HUES6 (cell line): Measurements from ENCODE around the gene GMIP.
A peak's percentile ranks its signal among the peaks of the same experiment; 100 is the strongest.
"Not testable (repeated sequence)": the region's sequence is repeated elsewhere in the genome, so short reads cannot be mapped to it uniquely, and the experiment has no call there.

Source experiments
- H3K27ac ChIP-seq: 2 replicates; pipeline ENCODE4 v1.7.0; 2013; ENCODE audit warnings: low read depth, mild to moderate bottlenecking, low read length, inconsistent platforms
- H3K27me3 ChIP-seq: 2 replicates; pipeline ENCODE4 v1.6.1; 2013; ENCODE audit warnings: low read length; ENCODE audit not compliant: control insufficient read depth, insufficient read depth
- H3K36me3 ChIP-seq: 2 replicates; pipeline ENCODE4 v1.6.1; 2013; ENCODE audit warnings: low read length; ENCODE audit not compliant: control insufficient read depth, insufficient read depth
- H3K4me1 ChIP-seq: 2 replicates; pipeline ENCODE4 v1.6.1; 2013; ENCODE audit warnings: low read length; ENCODE audit not compliant: control insufficient read depth, insufficient read depth
- H3K4me3 ChIP-seq: 2 replicates; pipeline ENCODE4 v1.5.1; 2013; ENCODE audit warnings: low read depth, low read length
- H3K9ac ChIP-seq: one replicate; pipeline ENCODE4 v1.6.1; 2013; ENCODE audit warnings: mild to moderate bottlenecking, low read length
- H3K9me3 ChIP-seq: 2 replicates; pipeline ENCODE4 v1.6.1; 2013; ENCODE audit warnings: low read depth, low read length; ENCODE audit not compliant: control insufficient read depth, insufficient read depth

GMIP gene

DNA sequence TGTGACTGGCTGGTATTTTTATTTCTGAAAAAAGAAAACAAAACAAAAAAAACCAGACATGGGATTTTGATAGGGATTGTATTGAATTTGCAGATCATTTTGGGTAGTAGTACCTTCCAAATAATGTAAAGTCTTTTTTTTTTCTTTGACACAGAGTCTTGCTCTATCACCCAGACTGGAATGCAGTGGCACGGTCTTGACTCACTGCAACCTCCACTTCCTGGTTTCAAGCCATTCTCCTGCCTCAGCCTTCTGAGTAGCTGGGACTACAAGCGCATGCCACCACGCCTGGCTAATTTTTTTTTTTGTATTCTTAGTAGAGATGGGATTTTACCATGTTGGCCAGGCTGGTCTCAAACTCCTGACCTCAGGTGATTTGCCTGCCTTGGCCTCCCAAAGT is 29.4 kb upstream of the GMIP start:
- peaks cover 39% of the 10 kb centered on the region for H3K36me3 ChIP-seq
- no peak overlapping the region for H3K4me3 ChIP-seq
- H3K9me3 ChIP-seq = peaks cover 6% of the 10 kb centered on the region; the same call in 1 of the 2 replicates
- H3K9ac ChIP-seq = no peak overlapping the region
- H3K27me3 ChIP-seq = no peaks in the 10 kb centered on the region
- H3K4me1 ChIP-seq = peaks cover 12% of the 10 kb centered on the region
- H3K27ac ChIP-seq = no peak overlapping the region

DNA sequence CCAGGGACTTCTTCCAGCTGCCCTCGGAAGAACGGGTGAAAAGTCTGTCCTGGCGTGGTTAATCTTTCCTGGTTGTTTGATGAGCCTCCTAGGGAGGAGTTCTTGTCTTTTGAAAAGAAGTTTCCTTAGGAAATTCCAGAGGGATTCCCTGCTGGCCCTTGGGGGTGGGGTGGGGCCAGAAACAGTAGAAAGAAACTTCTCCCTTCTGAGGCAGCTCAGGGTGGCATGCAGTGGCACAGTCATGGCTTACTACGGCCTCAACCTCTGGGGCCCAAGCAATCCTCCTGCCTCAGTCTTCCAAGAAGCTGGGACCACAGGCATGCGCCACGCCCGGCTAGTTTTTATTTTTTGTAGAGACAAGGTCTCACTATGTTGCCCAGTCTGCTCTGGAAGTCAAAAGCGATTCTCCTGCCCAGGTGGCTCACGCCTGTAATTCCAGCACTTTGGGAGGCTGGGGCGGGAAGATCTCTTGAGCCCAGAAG is 26.7 kb upstream of the GMIP start:
- H3K9ac ChIP-seq = peak overlapping the region; percentile 84

DNA sequence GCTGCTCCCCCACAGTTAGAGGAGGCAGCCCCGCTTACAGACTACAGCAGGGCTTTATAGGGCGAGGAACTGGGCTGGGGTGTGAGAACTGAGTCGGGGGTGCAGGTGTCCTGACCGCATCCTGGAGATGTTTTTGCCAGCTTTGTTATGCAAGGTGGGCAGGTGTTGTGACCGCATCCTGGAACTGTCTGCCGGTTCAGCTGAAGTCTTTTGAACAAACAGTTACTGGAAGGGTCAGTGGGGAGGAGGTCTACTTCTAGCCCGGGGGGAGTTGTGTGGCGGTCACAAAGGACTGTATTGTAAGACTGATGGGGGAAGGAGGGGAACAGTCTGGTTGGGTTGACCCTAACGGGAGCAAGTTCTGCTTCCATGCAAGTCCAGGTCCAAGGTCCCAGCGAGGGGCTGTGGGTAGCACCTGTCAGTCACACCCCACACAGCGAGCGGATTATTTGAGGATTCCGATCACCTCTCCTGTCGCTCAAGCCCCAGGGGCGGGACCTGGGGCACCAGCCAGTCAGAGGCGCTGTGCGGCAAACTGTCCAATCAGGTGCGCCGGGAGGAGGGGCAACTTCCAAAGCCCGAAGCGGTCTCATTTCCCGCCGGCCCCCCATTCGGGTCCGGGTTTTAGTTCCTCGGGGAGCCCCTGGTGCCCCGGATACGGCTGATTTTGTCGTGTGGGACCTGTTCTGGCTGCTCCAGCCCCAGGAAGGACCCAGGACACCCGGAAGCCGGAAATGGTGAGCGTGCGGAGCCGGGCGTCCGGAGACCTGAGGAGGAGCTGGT is 25.0 kb upstream of the GMIP start, which contains the start of gene ZNF101:
Gene ZNF101, plus strand, starts transcription at position 610 of the 783 bp plus-strand sequence. Its CDS starts 125 bp downstream, at position 735.
- peak within 1 kb of the TSS; percentile 72 for H3K4me3 ChIP-seq
- H3K27me3 ChIP-seq = no peaks in the 10 kb centered on the region
- H3K4me1 ChIP-seq = peaks cover 12% of the 10 kb centered on the region
- no peaks in the 10 kb centered on the region; the same call in 1 of the 2 replicates for H3K9me3 ChIP-seq
- H3K9ac ChIP-seq = peak within 1 kb of the TSS; percentile 84
- H3K27ac ChIP-seq = peak within 1 kb of the TSS; percentile 64; the same call in 1 of the 2 replicates
- H3K36me3 ChIP-seq = peaks cover 9% of the 10 kb centered on the region

More for the DNA sequence above, 26.7 kb upstream of the GMIP start:
- H3K9me3 ChIP-seq = no peaks in the 10 kb centered on the region; the same call in 1 of the 2 replicates
- no peaks in the 10 kb centered on the region for H3K27me3 ChIP-seq
- peaks cover 16% of the 10 kb centered on the region for H3K36me3 ChIP-seq
- peak overlapping the region; percentile 47; the same call in 1 of the 2 replicates for H3K27ac ChIP-seq
- peak overlapping the region; percentile 72 for H3K4me3 ChIP-seq
- H3K4me1 ChIP-seq = peaks cover 12% of the 10 kb centered on the region

DNA sequence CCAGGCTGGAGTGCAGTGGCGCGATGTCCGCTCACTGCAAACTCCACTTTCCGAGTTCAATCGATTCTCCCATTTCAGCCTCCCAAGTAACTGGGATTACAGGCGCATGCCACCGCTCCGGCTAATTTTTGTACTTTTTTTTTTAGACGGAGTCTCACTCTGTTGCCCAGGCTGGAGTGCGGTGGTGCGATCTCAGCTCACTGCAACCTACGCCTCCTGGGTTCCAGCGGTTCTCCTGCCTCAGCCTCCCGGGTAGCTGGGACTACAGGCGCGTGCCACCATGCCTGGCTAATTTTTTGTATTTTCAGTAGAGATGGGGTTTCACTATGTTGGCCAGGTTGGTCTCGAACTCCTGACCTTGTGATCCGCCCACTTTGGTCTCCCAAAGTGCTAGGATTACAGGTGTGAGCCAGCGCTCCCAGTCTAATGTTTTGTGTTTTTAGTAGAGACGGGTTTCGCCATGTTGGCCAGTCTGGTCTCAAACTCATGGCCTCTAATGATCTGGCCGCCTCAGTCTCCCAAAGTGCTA is 22.0 kb upstream of the GMIP start:
- Histone ChIP-seq H3K4me1 (peaks cover 21% of the 10 kb centered on the region), H3K36me3 (peaks cover 11% of the 10 kb centered on the region; the same call in 1 of the 2 replicates)
- H3K27ac ChIP-seq, H3K9me3 ChIP-seq, H3K27me3 ChIP-seq, H3K9ac ChIP-seq, H3K4me3 ChIP-seq: not testable (repeated sequence)

DNA sequence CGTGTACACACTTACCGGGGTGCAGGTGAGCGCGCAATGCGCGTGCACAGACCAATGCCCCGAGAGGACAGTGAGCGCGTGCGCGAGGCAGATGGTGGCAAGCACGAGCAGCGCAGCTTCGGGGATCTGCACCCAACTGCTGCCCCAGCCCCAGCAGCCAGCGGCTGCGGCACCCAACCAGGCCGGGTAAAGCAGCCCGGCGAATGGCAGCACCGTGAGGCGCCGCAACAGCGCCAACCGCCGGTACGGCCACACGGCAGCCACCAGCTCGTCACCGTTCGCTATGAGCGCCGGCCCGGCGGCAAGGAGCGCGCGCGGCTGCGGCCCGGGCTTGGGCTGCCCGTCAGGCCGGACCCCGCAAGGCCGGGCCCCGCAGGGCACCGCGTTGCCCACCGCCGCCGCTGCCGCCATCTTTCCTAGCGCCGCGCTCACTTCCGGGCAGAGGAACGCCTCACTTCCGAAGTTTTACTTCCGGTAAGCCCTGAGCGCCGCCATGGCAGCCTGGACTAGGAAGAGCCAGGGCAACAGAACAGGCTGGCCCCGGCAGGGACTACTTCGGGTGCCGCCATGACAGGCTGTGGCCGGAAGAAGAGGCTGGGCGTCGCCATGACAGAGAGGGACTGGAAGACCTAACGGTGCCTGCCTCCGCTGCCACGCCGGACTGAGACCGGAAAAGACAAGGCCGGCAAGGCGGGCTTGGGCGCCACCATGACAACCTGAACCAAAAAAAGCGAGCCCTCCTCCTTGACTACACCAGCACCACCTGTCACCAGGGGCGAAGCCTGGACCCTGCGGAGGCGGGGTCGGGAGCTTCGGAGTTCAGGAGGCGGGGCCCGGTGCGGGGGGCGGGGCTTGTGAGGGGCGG is 20.0 kb upstream of the GMIP start, which contains the start of gene ATP13A1:
Gene ATP13A1, minus strand, starts transcription at position 421 of the 865 bp plus-strand sequence. Its CDS starts 10 bp downstream, at position 411.
- H3K4me3 ChIP-seq = peak within 1 kb of the TSS; percentile 92
- H3K4me1 ChIP-seq = peaks cover 17% of the 10 kb centered on the region
- peak within 1 kb of the TSS; percentile 95 for H3K9ac ChIP-seq
- no peaks in the 10 kb centered on the region for H3K27me3 ChIP-seq
- H3K27ac ChIP-seq = peak within 1 kb of the TSS; percentile 64; the same call in 1 of the 2 replicates
- H3K9me3 ChIP-seq = no peaks in the 10 kb centered on the region
- H3K36me3 ChIP-seq = peaks cover 26% of the 10 kb centered on the region

DNA sequence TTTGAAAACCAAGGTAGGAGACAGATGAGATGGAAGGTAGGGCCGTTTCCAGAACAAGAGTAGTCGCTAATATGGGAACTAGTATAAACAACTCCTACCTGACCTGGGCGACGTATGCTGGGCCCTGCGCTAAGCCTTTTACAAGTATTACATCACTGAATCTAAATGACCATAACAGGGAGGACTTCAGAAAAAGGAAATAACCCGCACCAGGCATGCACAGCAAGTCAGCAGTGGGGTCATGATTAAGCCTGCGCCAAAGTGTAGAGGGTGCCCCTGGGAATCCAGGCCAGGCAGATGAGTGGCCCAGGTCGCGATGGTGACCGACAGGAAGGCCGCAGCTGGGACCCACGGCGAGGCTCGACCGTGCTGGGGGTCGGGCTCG is 19.4 kb upstream of the GMIP start:
- Histone ChIP-seq H3K9me3 (no peaks in the 10 kb centered on the region), H3K9ac (peak overlapping the region; percentile 95), H3K4me3 (peak overlapping the region; percentile 92), H3K27me3 (no peaks in the 10 kb centered on the region), H3K4me1 (peaks cover 12% of the 10 kb centered on the region), H3K36me3 (peaks cover 32% of the 10 kb centered on the region), H3K27ac (peak overlapping the region; percentile 64; the same call in 1 of the 2 replicates)

DNA sequence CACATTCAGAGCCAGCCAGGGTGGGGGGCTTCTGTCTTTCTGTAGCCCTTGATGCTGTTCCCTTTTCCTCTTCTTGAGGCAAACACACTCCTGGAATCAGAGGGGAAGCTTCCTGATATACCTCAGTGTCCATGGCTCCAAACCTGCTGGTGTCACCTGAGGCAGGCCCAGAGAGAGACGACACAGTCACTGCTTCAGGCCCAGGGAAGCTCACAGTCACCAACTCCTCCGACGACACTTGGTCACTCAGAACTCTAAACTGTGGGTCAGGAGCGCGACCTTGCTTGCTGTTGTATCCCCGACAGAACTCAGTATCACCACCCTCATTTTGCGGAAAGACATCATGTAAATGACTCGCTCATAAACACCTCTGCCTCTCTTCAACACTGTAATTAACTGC is 18.9 kb upstream of the GMIP start:
- no peak overlapping the region for H3K27ac ChIP-seq

DNA sequence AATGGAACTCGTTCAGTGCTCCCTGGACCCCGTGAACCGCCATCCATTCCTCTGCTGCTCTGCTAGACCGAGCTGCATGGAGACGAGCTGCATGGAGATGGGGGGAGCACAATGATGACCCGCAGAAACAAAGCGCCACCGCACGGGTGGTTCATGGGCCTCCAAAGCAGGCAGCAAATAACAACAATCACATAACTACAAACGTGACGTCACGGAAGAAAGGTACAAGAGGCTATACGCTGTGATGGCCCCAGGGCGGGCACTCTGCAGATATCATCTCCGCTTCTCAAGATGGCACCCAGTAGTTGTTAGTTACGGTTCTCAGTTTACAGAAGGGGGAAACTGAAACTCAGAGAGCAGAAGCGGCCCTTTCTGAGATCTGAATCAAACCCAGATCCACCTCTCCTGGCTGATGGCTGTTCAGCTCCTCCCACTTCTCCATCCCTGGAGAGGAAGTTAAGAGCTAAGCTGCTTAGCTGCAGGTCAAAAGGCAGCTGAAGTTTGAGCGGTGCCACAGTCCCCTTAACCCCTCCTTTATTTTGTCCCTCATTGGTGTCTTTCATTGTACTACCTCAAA is 18.3 kb upstream of the GMIP start:
- Histone ChIP-seq H3K9ac (peak overlapping the region; percentile 95), H3K27ac (no peak overlapping the region), H3K4me1 (peaks cover 12% of the 10 kb centered on the region), H3K4me3 (peak overlapping the region; percentile 92), H3K27me3 (no peaks in the 10 kb centered on the region), H3K36me3 (peaks cover 43% of the 10 kb centered on the region), H3K9me3 (no peaks in the 10 kb centered on the region)

More for the DNA sequence above, 18.9 kb upstream of the GMIP start:
- Histone ChIP-seq H3K9me3 (no peaks in the 10 kb centered on the region), H3K4me3 (peak overlapping the region; percentile 92), H3K4me1 (peaks cover 12% of the 10 kb centered on the region), H3K9ac (peak overlapping the region; percentile 95), H3K27me3 (no peaks in the 10 kb centered on the region), H3K36me3 (peaks cover 38% of the 10 kb centered on the region)

DNA sequence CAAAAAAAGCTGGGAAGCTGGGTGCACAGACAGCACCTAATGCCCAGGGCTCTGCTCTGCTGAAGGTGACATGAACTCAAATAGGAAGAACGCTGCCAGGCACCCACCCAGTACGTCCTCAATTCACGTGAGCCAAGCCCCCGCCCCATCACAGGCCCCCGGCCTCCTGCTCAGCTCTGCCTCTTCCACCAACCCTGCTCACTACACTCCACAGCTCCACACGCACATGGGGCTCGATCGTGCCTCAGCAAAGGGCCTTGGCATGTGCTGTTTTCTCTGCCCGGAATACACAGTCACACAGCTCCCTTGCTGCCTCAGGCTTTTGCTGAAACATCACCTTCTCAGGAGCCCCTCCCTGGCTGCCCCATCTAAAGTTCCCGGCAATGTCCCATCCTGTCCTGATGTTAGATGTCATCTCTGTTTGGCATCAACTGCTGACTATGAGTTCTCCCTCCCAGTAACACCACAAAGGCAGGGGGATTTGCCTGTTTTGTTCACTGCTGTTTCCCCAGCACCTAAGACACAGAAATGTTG is 17.8 kb upstream of the GMIP start:
- H3K4me3 ChIP-seq = 0 out of 2 replicates have a peak overlapping the region, but pooled peaks have one; percentile 92
- H3K27me3 ChIP-seq = no peaks in the 10 kb centered on the region
- peaks cover 49% of the 10 kb centered on the region for H3K36me3 ChIP-seq
- H3K9me3 ChIP-seq = no peaks in the 10 kb centered on the region
- H3K4me1 ChIP-seq = peaks cover 12% of the 10 kb centered on the region
- H3K9ac ChIP-seq = peak overlapping the region; percentile 21
- no peak overlapping the region for H3K27ac ChIP-seq

DNA sequence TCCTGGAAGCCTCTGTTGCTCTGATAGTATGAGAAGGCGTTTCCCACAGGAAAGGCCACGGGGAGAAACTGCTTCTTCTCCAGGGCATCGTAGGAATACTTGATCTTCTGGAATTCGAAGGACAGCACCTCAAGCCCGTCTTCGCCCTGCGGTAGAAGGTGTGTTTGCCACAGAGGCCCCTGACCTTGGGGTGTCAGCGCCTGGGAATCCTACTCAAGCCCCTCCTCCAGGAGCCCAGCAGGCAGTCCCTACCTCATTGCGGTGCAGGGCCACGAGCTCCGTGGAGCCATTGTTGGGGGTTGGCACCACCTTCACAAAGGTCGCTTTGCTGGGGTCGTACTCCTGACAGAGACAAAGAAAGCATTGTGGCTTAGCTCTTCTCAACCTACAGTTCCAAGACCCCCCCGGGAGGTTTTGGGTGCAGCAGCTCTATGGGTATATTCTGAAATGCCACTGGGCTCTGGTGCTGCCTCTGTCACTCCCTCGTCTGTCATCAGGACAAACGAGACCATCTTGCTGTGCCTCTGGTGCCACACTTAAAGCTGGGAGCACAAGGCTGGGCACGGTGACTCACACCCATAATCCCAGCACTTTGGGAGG is 16.3 kb upstream of the GMIP start:
- Histone ChIP-seq H3K9ac (no peak overlapping the region), H3K9me3 (no peaks in the 10 kb centered on the region), H3K4me1 (peaks cover 12% of the 10 kb centered on the region), H3K4me3 (no peak overlapping the region), H3K27me3 (no peaks in the 10 kb centered on the region), H3K36me3 (peaks cover 64% of the 10 kb centered on the region), H3K27ac (no peak overlapping the region)
